ENCODE measurements around the gene PDLIM7.

PDLIM7 gene

DNA sequence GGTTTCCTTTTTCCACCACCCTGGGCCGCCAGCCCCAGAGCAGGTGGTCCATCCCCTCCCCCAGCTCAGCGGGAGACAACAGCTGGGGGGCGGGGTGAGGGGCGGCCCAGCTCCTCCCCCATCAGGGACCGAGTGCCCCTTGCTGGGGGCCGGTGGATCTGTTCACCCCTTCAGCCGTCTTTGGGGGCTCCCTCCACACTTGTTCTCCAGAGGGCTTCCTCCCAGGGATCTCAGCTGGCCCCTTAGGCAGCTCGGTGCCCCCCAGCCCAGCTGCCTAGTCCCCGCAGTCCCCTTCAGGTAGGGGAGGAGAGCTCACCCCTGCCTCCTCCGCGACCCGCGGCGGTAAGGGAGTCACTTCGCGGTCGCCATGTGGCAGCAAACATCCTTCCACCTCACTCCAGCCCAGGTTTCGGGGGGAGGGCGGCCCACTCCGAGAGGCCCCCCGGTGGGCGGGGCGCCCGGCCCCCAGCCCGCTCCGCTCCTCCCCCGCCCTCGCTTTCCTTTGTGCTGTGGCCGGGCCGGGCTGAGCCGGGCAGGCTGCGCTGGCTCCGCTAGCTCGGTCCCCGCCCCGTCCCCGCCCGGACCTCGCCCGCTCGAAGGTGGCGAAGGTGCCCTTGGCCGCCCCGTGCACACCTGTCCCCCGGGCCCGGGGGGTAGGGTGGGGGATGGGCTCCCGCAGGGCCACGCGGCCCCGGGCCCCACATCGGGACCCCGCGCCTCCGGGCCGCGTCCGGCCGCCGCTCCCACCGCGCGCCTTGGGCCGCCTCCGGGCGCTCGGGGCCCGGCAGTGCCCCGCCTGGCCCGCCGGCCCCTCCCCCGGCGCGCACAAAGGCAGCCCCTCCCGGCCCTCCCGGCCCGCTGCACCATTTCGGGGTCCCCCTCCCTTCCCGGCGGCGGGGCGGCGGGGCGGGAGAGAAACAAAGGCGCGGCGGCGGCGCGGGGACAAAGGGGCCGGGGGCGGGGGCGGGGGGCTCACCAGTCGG, 24.7 kb downstream of the PDLIM7 start:
- DNase-seq (ENCODE audit: low spot score) = peak; percentile 86

DNA sequence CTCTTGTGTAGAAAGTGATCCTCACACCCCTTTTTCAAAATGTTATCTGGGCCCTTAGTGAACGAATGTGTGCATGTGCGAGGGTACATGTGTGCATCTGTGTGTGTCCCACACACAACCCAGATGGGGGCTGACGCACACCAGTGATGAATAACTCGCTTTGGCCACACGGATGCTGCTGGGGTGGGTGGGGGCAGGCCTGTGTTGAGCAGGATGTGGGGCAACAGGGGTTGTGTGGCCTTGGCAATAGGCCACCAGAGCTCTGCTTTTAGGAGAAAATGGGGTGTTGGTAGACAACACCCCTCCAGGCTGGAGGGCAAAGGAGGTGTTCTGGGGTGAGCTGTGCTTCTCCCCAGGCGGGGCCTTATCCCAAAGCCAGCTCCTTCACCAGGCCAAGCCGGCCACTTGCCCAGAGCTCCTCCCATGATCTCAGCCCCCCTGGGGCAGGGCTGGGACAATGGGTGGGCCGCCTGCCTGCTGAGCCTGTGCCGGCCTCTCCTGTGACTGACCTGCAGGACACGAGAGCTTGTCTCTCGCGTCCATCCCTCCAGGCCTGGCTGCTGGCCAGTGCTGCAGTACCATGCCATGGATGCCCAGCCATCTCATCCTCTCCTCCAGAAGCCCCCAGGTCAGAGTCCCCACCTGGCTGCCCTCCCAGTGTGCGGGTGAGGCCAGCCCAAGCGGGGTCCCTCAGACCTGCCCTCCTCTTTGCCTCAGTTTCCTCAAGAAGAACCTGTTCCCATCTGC, 25.6 kb downstream of the PDLIM7 start:
- no peak for DNase-seq (ENCODE audit: low spot score)

DNA sequence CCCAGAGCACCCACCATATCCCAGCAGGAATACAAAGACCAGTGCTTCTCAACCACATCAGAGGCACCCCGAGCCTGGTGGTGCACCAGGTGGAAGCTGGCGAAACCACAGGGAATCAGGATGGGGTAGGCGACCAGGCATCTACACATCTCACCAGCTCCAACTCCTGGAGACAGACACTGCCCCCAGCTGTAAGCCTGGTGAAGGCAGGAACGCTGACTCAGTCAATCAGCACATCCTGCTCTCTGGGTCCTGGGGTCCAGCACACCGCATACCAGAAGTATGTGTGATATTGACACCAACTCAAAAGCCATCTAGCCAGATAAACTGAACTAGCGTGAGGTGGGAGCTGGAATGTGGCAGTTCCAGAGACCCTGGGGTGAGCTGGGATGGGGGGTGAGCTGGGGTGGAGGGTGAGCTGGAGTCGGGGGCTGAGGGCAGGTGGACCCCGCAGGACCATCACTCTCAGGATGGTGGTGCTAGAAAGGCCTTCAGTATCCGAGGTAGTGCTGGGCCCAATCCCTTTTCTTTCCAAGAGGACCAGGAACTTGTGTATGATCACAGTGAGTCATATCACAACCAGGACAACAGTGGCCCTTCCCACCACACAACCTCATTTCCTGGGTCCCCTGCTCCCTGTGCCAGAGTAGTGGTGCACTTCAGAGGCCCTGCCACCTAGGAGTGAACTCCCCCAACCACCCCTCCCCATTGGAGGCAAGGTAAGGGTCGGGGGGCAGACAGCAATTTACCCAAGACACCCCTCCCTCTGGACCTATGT, 26.5 kb downstream of the PDLIM7 start:
- no peak for DNase-seq (ENCODE audit: low spot score)

DNA sequence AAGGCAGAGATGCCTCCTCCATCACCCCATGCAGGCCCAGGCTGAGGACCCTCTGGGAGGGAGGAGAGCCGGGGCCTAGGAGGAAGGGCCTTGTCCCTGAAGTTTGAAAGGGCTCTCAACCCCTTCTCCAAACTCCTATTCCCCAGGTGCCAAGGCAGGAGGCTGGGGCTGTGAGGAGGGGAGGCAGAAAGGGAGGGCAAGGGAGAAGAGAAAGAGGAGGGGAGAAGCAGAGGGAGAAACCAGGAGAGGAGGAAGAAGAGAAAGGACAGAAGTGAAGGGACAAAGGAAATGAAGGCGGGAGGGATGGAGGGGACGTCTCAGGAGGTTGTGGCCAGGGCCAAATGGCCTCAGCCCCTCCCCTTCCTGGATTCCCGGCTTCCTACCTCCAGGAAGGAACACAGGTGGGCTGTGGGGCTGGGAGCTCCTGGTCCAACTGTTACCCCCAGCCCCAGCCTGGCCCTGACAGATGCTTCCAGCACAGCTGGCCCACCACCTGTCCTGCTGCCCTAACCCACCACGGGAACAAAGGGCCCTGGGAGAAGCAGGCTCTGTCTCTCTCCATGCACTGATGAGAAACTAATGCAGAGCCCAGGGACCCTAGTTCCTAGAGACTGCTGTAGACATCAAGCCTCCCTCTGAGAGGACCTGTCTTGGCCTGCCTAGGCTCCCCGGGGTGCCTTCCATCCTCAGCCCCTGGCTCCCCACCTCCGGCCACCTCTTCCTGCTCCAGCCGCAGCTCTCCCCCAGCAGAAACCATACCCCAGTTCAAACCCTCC, 27.5 kb downstream of the PDLIM7 start:
- DNase-seq (ENCODE audit: low spot score) = no peak

DNA sequence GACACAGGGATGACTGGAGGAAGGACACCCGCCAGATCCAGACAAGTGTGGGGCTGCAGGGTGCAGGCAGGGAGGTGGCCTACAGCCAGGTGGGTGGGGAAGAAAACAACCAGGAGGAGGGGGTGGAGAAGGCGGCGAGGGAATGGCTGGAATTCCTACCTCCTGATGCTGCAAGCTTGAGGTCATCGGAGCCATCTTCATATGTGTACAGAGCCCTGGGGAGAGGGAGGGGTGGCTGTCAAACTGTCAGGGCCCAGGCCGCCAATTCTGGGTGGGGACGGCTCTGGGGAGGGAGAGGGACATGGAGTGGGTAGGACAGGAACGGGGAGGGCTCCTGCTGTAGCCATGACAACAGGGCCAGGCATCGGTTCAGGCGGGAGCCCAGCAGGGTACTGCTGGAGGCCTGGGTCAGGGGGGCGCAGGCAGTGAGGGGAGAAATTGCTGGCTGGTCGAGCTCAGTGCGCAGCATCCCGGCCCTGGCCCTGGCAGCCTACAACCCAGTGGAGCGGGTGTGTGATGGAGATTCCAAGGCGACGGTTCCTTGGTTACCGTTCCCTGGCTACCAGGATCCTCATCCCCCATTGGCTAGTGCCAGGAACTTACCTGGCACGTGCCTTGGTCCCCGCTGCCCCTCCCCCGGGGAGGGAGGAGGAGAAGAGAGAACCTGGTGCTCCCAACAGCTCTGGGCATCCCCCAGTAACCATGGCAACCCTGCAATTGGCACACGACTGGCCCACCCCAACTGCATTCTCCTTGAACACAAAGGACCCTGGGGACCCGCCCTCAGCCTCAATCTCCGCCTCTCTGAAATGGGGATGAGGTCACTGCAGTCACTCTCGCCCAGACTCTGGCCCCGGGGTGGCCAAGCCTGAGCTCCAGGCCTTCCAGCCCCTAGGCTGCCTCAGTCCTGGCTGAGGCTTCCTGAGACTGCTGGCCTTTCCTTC, 28.4 kb downstream of the PDLIM7 start:
- DNase-seq (ENCODE audit: low spot score) = no peak

DNA sequence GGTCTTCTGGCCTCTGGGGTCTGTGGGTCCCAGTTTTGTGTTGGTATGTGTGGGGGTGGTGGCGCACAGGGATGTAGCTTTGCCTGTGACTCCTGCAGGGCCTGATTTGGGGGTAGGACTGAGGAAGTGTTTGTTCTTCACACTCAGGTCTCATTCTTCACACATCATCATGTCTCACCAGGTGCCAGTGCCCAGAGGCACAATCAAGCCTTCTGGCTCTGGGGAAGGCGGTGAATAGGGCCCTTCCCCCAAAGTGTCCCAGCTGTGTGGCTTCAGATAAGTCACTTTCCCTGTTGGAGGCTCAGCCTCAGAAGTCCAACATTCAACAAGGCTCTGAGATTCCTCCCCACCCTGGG, 29.1 kb downstream of the PDLIM7 start:
- no peak for DNase-seq (ENCODE audit: low spot score)

DNA sequence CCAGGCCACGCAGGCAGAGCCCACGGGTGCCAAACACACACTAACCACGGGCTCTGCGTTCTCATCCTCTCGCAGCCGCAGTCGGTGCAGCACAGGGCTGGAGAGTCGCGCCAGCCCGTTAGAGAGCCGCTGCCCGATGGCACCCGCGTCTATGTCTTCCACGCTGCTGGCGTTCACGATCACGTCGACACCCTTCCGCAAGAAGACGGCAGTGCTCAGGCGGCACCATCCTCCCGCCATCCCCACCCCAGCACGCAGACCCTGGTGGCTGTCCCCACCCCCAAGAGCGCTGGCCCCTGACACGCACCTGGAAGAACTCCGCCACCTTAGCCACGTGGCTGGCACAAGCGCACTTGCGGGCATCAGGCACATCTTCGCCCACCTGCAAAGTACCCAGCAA, 30.0 kb downstream of the PDLIM7 start:
- no peak for DNase-seq (ENCODE audit: low spot score)

DNA sequence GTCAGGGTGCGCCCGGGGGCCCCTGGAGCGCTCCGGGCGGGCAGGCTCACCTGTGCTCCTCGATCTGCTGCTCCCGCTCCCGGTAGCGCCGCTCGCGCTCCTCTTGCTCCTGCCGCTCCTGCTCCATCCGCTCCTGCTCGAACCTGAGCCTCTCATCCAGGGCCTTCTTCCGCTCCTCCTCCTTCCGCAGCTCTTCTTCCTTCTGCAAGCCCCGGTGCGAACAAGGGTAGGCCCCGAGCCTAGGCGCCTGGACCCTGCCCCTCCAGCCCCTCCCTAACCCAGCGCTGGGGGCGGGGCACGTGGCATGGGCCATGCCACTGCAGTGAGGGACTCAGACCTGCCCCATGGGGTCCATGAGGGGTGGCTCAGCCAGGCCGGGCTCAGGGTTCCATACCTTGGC, 30.5 kb downstream of the PDLIM7 start:
- DNase-seq (ENCODE audit: low spot score) = no peak

DNA sequence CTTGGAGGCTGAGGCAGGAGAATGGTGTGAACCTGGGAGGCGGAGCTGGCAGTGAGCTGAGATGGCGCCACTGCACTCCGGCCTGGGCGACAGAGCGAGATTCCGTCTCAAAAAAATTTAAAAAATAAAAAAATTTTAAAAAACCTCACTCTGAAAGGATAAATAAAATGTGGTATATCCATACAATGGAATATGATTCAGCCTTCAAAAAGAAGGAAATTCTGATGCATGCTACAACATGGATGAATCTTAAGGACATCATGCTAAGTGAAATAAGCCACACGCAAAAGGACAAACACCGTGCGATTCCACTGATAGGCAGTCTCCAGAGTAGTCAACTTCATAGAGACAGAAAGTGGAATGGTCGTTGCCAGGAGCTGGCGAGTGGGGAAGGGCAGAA, 32.4 kb downstream of the PDLIM7 start:
- no peak for DNase-seq (ENCODE audit: low spot score)

DNA sequence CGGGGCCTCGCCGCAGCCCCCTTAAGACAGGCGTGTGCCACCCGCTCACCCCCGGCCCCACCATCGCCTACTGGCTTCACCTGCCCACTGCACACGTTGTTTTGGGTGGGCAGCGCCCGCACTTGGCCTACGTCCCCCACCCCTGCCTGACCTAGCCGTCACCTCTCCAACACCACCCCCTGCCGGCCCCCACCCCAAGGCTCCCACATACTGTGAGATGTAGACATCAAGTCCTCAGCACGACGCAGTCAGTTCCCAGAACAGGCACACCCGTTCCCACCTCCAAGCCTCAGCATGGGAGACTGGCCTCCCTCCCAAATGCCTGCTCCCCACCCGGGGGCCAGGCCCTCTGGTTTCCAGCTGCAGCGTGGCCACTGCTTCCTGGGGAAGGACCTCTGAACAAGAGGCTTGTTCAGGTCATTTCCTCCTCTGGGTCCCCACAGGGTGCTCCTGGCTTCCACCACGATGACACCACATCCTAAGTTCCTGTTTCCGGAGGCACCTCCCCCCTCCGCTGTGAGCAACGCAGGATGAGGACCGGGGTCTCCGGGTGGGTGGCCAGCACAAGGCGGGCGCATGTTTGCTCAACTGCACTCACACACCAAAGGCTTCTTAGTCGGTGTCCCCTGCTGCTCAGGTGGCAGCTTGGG, 35.3 kb downstream of the PDLIM7 start:
- no peak for DNase-seq (ENCODE audit: low spot score)

DNA sequence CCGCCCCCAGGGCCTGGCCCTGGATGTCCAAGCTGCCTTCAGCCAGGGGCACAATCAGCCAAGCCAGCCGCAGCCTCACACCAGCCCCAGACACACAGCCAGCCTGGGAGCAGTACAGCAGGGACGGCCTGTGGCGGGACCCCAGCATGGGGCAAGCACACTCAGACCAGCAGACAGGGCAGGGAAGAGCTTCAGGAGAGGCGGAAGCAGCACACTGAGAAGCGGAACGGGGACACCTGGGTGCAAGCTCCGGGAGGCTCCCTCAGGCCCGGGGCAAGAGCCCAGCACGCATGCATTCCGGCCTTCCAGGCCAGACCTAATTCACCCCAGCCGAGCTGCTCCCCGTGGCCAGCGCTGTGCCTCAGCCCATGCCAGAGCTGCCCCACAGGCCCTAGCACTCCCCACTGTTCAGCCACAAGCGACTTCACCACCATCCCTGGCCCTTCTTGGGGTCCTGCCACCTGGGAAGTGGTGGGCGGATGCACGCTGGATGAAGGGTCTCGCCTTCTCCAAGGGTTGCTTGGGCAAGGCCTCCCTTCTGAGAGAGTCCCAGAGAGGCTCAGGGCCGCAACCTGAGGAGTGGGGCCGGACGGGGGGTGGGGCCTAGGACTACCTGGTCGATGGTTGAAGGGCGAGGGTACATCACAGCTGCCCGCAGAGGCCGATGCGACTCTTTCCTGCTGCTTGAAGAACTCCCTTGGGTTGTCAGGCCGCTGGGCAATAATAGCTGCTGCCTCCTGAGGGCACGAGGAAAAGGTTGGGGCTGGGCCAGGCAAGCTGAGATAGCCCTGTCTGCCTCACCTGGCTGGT, 37.4 kb downstream of the PDLIM7 start:
- DNase-seq (ENCODE audit: low spot score) = no peak

DNA sequence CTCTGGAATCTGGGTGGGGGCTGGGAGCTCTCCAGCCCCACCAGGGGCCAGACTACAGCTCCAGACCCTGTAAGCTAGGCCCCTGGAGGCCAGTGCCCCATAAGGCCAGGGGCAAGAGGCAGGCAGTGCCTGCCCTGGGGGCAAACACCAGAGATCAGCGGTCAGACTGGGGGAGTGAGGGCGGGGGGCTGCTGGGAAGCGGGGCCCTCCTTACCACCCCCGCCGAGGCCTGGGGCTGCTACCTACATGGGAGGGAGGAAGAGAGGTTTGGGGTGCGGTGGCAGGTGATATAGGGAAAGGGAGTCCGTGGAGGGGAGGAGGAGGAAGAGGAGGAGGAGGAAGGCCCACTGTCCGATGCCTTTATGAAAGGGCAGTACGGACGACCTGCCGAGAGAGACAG, 38.0 kb downstream of the PDLIM7 start:
- no peak for DNase-seq (ENCODE audit: low spot score)

DNA sequence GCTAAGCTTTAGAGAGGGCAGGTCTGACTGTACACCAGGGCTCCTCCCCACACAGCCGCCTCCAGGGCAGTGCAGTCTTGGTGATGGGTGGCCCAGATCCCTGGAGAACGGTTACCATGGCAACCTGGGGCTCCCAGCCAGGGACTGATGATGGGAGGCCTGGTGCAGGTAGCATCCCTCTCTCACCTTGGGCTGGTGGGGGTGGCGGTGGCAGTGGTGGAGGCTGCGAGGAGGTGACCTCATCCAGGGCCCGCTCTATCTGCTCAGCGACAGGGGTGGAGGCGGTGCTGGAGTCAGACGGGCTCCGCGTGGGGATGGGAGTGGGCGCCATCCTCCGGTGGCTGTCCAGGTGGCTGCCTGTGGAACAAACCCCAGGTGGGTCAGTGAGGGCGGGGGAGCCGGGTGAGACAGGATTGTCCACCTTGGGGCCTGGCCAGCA, 38.5 kb downstream of the PDLIM7 start:
- no peak for DNase-seq (ENCODE audit: low spot score)

DNA sequence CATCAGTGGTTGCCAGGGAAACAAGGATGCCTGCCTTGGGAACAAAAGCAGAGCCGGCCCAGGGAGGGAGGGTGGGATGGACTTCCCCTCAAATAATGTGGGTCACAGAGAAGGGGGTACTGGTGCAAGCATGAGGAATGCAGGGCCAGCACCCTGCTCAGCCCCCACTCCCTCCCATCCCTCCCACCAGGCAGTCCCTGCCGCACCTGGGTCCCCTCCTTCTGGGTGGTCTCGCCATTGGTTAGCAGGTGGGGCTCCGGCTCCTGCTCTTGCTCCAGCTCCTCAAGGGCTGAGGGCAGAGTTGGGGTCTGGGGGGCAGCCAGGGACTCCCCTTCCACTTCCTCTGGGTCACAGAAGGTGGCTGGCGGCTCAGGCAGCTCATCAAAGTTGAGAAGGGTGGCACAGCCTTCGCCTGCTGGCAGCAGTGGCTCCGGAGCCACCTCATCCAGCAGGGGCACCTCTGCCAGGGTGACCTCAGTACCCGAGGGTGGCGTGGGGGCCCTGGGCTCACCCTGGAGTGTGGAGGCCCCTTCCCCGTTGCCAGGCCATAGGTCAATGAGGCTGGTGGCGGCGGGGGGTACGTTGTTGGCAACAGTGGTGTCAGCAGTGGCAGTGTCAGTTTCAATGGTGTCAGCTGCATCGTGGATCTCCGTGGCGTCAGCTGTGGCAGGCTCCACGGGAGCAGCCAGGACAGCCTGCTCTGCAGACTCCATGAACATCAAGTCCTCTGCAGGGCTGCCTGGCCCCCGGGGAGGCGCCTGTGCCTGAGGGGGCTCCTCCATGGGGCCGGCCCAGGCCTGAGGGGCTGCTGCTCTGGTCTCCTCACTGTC, 39.3 kb downstream of the PDLIM7 start:
- DNase-seq (ENCODE audit: low spot score) = no peak

DNA sequence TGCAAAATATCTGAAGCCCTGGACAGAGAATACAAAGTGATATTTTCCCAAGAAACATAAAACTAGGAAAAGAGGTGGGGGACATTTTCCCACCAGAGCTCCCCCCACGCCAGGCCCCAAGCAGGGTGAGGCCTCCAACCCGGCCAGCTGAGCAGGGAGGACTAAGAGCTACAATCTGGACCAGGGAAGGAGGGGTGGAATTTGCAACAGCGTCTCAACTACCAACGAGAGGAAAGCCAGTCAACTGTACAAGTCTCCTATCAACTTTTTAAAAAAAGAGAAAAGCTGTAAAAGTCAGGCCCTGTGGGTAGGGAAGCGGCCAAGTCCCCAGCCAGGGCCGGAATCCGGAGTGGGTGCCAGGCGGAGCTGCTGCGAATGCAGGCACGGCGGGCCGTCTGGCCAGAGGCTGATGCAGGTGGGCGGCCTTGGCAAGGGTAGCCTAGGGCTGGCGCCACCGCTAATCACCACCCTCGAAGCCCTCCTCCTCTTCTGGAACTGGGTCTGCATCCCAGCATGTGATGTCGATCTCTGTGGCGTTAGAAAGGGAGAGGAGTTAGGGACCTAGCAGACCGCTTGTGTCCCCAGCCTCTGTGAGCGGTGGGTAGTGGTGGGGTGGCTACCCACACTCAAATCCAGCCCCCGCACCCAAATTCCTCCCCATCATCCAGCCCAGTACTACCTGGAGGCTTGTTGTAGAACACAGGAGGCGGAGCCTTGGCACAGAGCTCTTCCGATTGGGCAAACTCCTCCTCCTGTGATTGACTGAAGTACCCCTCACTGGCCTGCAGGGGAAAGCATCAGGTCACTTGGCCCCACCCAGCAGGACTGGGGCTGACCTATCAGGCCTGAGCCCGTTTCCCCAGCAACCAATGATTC, 40.2 kb downstream of the PDLIM7 start:
- peak; percentile 98 for DNase-seq (ENCODE audit: low spot score)

DNA sequence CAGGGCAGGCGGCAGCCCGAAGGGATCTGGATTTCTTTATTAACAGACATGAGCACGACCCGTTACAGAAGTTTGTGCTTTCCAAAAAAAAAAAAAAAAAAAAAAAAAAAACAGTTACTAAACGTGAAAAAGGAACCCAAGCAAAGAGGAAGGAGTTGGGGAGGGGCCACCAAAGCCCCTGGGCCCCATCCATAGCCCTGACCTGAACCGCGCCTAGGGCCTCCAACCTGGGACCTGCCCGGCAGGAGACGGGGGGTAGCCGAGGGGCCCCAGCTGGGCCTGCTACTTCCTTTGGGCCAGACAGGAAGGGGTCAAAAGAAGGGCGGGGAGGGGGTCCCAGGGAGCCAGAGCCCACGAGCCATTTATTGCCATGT, 40.8 kb downstream of the PDLIM7 start:
- no peak for DNase-seq (ENCODE audit: low spot score)

All from HuH-7.5 (cell line).